Esophagus muscularis mucosa (tissue), 3 donors: ENCODE results near the gene TCEANC.

Experiments used
- EP300 ChIP-seq: sonication (generic); formaldehyde crosslinking; IDR thresholded peaks from one replicate; pipeline ENCODE4 v1.6.1; 2017; ENCODE audit warnings: antibody characterized with exemption
- TF ChIP-seq, protein P1 (sequence below), 3 experiments: fragments of 200-600 bp in 2 of 3; fragments of 450-650 bp in 1 of 3; sonication (generic) in 2 of 3; IDR thresholded peaks; one replicate each; pipeline ENCODE4 v1.5.1; 2017 to 2019; ENCODE audit warnings: antibody characterized with exemption in 3 of 3, mild to moderate bottlenecking in 2 of 3, moderate library complexity in 1 of 3

DNA sequence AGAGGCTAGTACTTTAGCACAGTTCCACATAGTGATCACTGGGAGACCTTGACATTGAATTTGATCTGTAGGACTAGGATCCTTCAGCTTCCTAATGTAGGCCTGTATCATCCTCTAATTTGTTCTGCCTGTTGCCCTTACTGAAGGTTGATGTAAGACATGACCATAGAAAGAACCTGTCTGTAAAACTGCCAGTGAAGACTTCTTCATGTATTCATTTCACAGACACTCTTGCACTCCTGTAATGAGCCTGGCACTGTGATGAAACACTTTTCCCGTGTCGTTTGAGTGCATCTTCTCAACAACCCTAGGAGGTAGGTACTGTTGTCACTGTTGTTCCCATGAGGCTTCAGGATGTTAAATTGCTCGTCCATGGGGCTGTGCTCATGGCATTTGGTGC lies 50.6 kb downstream of the TCEANC start:
- no peak for TF ChIP-seq EP300
- TF ChIP-seq, protein P1, sequence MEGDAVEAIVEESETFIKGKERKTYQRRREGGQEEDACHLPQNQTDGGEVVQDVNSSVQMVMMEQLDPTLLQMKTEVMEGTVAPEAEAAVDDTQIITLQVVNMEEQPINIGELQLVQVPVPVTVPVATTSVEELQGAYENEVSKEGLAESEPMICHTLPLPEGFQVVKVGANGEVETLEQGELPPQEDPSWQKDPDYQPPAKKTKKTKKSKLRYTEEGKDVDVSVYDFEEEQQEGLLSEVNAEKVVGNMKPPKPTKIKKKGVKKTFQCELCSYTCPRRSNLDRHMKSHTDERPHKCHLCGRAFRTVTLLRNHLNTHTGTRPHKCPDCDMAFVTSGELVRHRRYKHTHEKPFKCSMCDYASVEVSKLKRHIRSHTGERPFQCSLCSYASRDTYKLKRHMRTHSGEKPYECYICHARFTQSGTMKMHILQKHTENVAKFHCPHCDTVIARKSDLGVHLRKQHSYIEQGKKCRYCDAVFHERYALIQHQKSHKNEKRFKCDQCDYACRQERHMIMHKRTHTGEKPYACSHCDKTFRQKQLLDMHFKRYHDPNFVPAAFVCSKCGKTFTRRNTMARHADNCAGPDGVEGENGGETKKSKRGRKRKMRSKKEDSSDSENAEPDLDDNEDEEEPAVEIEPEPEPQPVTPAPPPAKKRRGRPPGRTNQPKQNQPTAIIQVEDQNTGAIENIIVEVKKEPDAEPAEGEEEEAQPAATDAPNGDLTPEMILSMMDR (IDR thresholded peaks at IDR 0.05) = no peak
